MCF 10A (cell line): ENCODE data around the gene DIP2C. TPM values are rescaled to one million over a fixed set of nuclear protein-coding genes. Genes with fewer than 3 reads are reported as not detected.
A peak's percentile ranks its signal among the peaks of the same experiment; 100 is the strongest.

ENCODE experiments used
- BruUV-seq: library from RNA; stranded (reverse); fragments of 400-500 nt; replicated peaks from 2 replicates; lab custom pipeline; 2021; lab: Mats Ljungman, UMichigan
- CTCF ChIA-PET: fragments of 300-600 bp; sonication (Branson Sonifier 250); formaldehyde crosslinking; extraction: SDS; loops from one replicate; lab custom pipeline; 2021; ENCODE audit warnings: antibody characterized with exemption, inconsistent platforms; lab: Yijun Ruan, JAX
- POLR2A ChIA-PET: fragments of 300-600, 350-650 bp; sonication (Branson Sonifier 250); formaldehyde crosslinking; extraction: SDS; loops from one replicate; lab custom pipeline; 2020; ENCODE audit warnings: antibody characterized with exemption, inconsistent platforms; lab: Yijun Ruan, JAX
- DNase-seq: peaks from one replicate; pipeline ENCODE4 v3.0.0-alpha.2; 2018; ENCODE audit not compliant: unreplicated experiment
- H3K27ac Mint-ChIP-seq: one replicate; pipeline ENCODE4 v1.8.0; 2022; ENCODE audit warnings: mild to moderate bottlenecking, low read depth, mixed read lengths; ENCODE audit not compliant: unreplicated experiment
- H3K27me3 Mint-ChIP-seq: one replicate; pipeline ENCODE4 v1.8.0; 2022; ENCODE audit warnings: mixed read lengths; ENCODE audit not compliant: insufficient read depth, unreplicated experiment
- H3K36me3 Mint-ChIP-seq: one replicate; pipeline ENCODE4 v1.8.0; 2022; ENCODE audit warnings: mild to moderate bottlenecking, moderate library complexity, mixed read lengths; ENCODE audit not compliant: insufficient read depth, unreplicated experiment
- H3K4me1 Mint-ChIP-seq: one replicate; pipeline ENCODE4 v1.8.0; 2022; ENCODE audit warnings: mixed read lengths; ENCODE audit not compliant: insufficient read depth, unreplicated experiment
- H3K4me3 Mint-ChIP-seq: one replicate; pipeline ENCODE4 v1.8.0; 2022; ENCODE audit warnings: mild to moderate bottlenecking, moderate library complexity, mixed read lengths; ENCODE audit not compliant: unreplicated experiment
- H3K9me3 Mint-ChIP-seq: one replicate; pipeline ENCODE4 v1.8.0; 2022; ENCODE audit warnings: mixed read lengths; ENCODE audit not compliant: unreplicated experiment
- intact Hi-C: fragments of 100-400 bp; cut with micrococcal nuclease; formaldehyde crosslinking; loops from 2 replicates; pipeline ENCODE4 v1.14.1; 2022
- total RNA-seq: library from RNA; stranded (reverse); gene quantifications from 2 replicates; pipeline ENCODE4 v1.2.3, GENCODE V29; 2022
- TF ChIP-seq, protein P1 (sequence below): fragments of 200-600 bp; IDR thresholded peaks from one replicate; pipeline ENCODE4 v1.8.0; 2022; ENCODE audit warnings: antibody characterized with exemption, mild to moderate bottlenecking; ENCODE audit not compliant: unreplicated experiment

The DIP2C gene
- total RNA-seq, 1 experiment from 2014 or later, result 0.37 TPM

DNA sequence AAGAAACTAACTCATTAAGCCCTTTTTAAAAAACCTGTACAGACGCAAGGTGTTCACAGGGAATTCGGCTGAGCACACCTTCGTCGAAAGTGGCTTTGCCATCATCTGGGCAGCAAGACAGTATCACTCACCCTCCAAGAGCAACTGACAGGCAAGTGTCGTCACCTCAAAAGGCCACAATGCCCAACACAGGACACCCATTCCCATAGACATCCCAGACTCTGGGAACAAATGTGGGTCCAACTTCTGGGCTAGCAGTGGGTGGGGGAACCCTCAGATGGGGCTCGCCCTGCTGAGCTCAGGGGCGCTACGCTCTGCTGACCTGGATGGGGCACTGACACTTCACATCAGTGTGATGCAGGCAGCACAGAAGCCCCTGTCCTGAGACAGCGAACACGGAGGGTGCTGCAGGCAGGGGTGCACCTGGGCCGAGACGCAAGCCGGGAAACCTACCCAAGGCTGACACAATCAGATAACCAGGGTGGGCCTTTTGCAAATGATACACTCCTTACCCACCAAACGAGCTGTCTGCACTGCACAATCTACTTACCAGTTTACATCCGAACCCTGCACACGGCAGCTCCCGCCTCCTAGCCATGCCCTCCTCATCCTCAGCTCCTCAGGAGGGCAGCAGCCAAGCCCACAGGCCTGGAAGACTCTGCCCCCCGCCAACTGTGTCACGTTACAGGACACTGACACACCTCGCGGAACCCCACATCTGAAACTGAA, 1.7 kb downstream of the DIP2C start:
- TF ChIP-seq, protein P1, sequence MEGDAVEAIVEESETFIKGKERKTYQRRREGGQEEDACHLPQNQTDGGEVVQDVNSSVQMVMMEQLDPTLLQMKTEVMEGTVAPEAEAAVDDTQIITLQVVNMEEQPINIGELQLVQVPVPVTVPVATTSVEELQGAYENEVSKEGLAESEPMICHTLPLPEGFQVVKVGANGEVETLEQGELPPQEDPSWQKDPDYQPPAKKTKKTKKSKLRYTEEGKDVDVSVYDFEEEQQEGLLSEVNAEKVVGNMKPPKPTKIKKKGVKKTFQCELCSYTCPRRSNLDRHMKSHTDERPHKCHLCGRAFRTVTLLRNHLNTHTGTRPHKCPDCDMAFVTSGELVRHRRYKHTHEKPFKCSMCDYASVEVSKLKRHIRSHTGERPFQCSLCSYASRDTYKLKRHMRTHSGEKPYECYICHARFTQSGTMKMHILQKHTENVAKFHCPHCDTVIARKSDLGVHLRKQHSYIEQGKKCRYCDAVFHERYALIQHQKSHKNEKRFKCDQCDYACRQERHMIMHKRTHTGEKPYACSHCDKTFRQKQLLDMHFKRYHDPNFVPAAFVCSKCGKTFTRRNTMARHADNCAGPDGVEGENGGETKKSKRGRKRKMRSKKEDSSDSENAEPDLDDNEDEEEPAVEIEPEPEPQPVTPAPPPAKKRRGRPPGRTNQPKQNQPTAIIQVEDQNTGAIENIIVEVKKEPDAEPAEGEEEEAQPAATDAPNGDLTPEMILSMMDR, result no peak
- intact Hi-C loops, result no loop called here
- H3K27ac Mint-ChIP-seq, result no peak overlapping the region
- no peaks in the 10 kb centered on the region for H3K4me1 Mint-ChIP-seq
- BruUV-seq, result no TSS peak
- CTCF ChIA-PET, result no interaction called here
- POLR2A ChIA-PET, result interaction anchor here (0.9 kb wide), 1 partner anchor 42 kb away, joined by 4 read pairs; no protein-coding TSS in a partner anchor
- no peaks in the 10 kb centered on the region for H3K36me3 Mint-ChIP-seq
- no peak overlapping the region for H3K4me3 Mint-ChIP-seq
- peaks cover 20% of the 10 kb centered on the region for H3K27me3 Mint-ChIP-seq
- no peak for DNase-seq
- H3K9me3 Mint-ChIP-seq, result peaks cover 9% of the 10 kb centered on the region

DNA sequence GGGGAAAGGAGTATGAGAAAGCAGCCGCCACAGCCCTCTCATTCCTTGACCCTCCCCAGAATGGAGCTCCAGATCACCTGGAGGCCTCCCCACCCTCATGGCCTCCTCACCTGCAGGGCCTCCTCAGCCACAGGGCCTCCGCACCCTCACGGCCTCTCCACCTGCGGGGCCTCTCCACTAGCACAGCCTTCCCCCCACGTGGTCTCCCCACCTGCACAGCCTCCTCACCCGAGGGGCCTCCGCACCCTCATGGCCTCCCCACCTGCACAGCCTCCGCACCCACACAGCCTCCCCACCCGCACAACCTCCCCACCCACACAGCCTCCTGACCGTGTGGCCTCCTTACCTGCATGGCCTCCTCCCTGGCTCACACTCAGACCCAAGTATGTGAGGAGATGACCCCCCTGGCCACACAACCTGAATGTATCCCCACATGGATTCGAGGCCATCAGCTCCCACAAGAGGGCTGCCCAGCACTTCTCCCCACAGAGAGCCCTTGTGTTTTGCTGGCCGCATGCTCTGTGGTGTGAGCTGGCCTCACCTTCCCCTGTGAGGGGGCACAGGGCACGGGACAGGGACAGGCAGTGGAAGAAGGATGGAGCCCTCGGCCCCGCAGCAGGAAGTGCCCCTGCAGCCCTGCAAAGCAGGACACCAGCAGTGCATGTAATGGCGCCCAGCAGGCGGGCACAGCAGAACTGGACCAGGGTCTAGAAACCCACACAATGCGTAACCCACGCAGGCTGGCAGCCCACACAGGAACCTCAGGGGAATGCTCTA, 3.1 kb downstream of the DIP2C start:
- intact Hi-C loops, result no loop called here
- no peaks in the 10 kb centered on the region for H3K36me3 Mint-ChIP-seq
- no peak for DNase-seq
- ChIA-PET POLR2A (interaction anchor here (0.9 kb wide), 1 partner anchor 43 kb away, joined by 4 read pairs; no protein-coding TSS in a partner anchor), CTCF (no interaction called here)
- H3K27ac Mint-ChIP-seq, result no peak overlapping the region
- peaks cover 14% of the 10 kb centered on the region for H3K27me3 Mint-ChIP-seq
- no TSS peak for BruUV-seq
- TF ChIP-seq, protein P1, result no peak
- H3K4me1 Mint-ChIP-seq, result no peaks in the 10 kb centered on the region
- H3K4me3 Mint-ChIP-seq, result no peak overlapping the region
- H3K9me3 Mint-ChIP-seq, result peaks cover 9% of the 10 kb centered on the region

DNA sequence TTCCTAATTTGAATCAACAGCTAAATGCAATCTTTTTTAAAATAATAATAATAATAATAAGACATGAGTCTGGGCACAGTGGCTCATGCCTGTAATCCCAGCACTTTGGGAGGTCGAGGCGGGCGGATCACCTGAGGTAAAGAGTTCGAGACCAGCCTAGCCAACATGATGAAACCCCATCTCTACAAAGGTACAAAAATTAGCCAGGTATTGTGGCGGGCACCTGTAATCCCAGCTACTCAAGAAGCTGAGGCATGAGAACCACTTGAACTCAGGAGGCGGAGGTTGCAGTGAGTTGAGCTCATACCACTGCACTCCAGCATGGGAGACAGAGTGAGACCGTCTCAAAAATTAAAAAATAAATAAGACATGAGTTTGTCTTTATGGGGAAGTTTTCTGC, 3.9 kb downstream of the DIP2C start:
- no peak for DNase-seq
- Mint-ChIP-seq H3K27me3 (peaks cover 14% of the 10 kb centered on the region), H3K9me3 (peaks cover 4% of the 10 kb centered on the region), H3K4me3 (no peak overlapping the region), H3K36me3 (no peaks in the 10 kb centered on the region), H3K4me1 (no peaks in the 10 kb centered on the region), H3K27ac (no peak overlapping the region)
- TF ChIP-seq, protein P1, result no peak
- ChIA-PET POLR2A (no interaction called here), CTCF (no interaction called here)
- BruUV-seq, result no TSS peak
- intact Hi-C loops, result no loop called here

DNA sequence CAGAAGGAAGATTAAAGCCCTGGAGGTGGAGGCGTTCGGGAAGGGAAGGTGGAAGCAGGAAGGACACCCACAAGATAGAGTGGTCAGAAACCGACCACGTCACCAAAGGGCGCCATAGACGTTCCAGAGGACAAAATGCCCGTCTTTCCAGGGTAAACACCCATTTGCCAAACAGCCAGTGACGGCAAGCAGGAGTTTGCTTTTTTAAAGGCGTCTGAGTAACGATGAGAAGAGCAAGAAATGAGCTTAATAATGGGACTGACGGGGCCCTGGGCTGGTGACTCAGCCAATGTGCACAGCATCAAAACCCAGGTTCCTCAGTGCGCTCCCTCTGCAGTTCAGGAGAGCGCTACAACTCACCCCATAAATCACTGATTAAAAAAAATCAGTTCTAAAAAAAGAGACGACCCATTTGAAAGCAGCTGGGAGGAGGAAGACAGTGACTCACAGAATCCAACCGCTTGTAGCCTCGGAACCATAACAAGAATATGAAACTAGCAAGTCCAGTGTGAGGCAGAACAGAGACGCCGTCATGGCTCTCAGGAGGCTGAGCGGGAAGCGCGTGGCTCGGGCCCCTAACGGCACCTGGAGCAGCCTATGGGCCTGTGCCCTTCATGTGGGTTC, 5.9 kb downstream of the DIP2C start:
- Mint-ChIP-seq H3K27ac (no peak overlapping the region), H3K36me3 (no peaks in the 10 kb centered on the region), H3K4me1 (no peaks in the 10 kb centered on the region), H3K4me3 (no peak overlapping the region), H3K27me3 (peaks cover 14% of the 10 kb centered on the region), H3K9me3 (no peaks in the 10 kb centered on the region)
- CTCF ChIA-PET, result no interaction called here
- peak; percentile 20 for DNase-seq
- TF ChIP-seq, protein P1, result no peak
- BruUV-seq, result no TSS peak
- intact Hi-C loops, result no loop called here
- POLR2A ChIA-PET, result no interaction called here
